ENCODE results near the gene FUT3.
"Not testable (repeated sequence)": the region's sequence is repeated elsewhere in the genome, so short reads cannot be mapped to it uniquely, and the experiment has no call there.

- not testable (repeated sequence) for TF ChIP-seq POLR2AphosphoS5, POLR2A, CTCF, EP300 (IDR thresholded peaks at IDR 0.05)
Measured at GRCh38 chr19:5847846-5848245, 3.4 kb downstream of the FUT3 start.
